Measurements from ENCODE around the gene PDLIM7. TPM values are rescaled to one million over a fixed set of nuclear protein-coding genes. Genes with fewer than 3 reads are reported as not detected.

Gene PDLIM7
- total and polyA plus RNA-seq, 2 of the 8 experiments (the other 6 are each of a cell fraction or from before 2014, with no cell fraction given): 67.3 to 94.2 TPM

GRCh38 chr5:177531209-177531940 is 34.0 kb upstream of the PDLIM7 start (continued):
- no peak for TF ChIP-seq CTCF (IDR thresholded peaks at IDR 0.05; ENCODE audit: control extremely low read depth in 1 of 3, insufficient read depth in 1 of 3, low read depth in 1 of 3, low read length in 3 of 3)
- TF ChIP-seq RFX5 (IDR thresholded peaks at IDR 0.05; ENCODE audit: borderline replicate concordance, low read depth, low read length): no peak
- TF ChIP-seq RNF2 (IDR thresholded peaks at IDR 0.05; ENCODE audit: borderline replicate concordance, low read depth, low read length, missing control alignments, poor library complexity, severe bottlenecking): no peak
- no peak for TF ChIP-seq TCF12 (IDR thresholded peaks at IDR 0.05; ENCODE audit: low read depth, low read length)
- TF ChIP-seq EZH2 (IDR thresholded peaks at IDR 0.05; ENCODE audit: low read depth, low read length, severe bottlenecking): no peak
- TF ChIP-seq SAP30 (IDR thresholded peaks at IDR 0.05; ENCODE audit: insufficient read depth, insufficient replicate concordance, low read length): no peak

Measured in H1 (cell line).